NCI-H524 treated with DMSO at 0.1 percent for 48 hours (cell line): ENCODE data around the gene PSENEN.
A peak's percentile ranks its signal among the peaks of the same experiment; 100 is the strongest.

ENCODE experiments used
- DNase-seq: peaks from one replicate; lab custom pipeline; 2025; lab: John Stamatoyannopoulos, UW

Gene PSENEN, protein sequence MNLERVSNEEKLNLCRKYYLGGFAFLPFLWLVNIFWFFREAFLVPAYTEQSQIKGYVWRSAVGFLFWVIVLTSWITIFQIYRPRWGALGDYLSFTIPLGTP

DNA sequence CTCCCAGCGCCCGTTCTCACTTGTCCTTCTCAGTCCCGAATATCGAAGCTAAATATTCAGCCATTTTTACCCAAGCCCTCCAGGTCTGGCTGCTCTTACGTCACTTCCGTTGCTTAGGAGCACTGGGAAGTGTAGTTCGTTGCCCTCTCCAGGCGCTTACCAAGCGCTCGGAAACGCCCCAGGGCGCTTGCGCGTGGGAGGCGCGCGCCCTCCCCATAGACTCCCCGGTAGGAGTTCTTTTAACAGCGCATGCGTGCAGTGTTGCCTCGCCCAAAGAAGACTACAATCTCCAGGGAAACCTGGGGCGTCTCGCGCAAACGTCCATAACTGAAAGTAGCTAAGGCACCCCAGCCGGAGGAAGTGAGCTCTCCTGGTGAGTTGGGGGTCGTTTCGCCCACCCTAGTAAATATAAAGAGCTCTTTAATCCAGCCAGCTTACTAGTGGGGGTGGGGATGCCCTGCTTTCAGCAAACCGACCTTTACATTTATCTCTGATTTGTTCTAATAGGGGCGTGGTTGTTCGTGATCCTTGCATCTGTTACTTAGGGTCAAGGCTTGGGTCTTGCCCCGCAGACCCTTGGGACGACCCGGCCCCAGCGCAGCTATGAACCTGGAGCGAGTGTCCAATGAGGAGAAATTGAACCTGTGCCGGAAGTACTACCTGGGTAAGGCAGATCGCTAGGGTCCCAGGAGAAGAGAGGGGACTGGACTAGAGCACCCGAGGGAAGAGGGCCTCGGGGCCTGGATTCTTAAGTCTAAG lies at the start of gene PSENEN, which contains the start of gene U2AF1L4:
Gene PSENEN (plus strand): TSS at position 324 of the 759 bp plus-strand sequence. CDS start 280 bp downstream, at position 604.
Gene U2AF1L4 (minus strand): TSS at position 91 of the 759 bp plus-strand sequence. CDS start 27 bp downstream, at position 64.
- DNase-seq, result peak; percentile 96

DNA sequence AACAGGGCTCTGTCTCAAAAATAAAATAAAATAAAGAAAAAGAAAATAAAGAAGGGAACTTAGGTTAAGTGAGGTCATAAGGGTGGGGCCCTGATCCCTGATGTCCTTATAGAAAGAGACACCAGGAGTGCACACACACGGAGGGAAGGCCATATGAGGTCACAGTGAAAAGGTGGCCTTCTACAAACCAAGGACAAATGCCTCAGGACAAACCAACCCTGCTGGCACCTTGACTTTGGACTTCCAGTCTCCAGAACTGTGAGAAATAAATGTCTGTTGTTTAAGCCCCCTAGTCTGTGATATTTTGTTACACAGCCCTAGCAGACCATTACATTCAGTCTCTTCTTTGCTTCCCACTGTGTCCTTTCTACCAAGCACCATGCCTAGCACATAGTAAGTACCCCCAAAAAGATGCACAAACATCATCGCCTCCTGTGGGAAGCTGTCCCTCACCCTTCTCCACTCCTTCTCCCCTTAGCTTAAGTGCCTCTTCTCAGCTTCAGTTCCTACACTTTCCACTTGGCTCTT lies 49.5 kb upstream of the PSENEN start:
- DNase-seq, result no peak

DNA sequence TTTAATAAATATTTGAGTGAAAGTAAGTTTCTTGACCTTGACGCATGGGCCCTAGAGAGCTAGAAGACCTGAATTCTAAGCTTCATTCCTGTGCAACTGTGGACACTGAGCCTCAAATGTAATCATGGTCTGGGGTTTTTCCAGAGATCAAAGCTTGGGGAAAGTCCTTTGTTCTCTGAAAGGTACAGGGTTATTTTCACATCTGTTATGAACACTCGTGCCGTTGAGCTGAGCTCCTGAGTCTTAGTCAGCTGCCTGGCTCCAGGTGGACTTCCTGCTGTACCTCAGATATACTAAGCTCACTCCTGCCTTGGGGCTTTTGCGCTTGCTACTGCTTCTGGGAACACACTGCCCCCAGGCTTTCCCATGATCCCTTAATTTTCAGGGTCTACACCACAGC lies 48.6 kb upstream of the PSENEN start:
- DNase-seq, result no peak

DNA sequence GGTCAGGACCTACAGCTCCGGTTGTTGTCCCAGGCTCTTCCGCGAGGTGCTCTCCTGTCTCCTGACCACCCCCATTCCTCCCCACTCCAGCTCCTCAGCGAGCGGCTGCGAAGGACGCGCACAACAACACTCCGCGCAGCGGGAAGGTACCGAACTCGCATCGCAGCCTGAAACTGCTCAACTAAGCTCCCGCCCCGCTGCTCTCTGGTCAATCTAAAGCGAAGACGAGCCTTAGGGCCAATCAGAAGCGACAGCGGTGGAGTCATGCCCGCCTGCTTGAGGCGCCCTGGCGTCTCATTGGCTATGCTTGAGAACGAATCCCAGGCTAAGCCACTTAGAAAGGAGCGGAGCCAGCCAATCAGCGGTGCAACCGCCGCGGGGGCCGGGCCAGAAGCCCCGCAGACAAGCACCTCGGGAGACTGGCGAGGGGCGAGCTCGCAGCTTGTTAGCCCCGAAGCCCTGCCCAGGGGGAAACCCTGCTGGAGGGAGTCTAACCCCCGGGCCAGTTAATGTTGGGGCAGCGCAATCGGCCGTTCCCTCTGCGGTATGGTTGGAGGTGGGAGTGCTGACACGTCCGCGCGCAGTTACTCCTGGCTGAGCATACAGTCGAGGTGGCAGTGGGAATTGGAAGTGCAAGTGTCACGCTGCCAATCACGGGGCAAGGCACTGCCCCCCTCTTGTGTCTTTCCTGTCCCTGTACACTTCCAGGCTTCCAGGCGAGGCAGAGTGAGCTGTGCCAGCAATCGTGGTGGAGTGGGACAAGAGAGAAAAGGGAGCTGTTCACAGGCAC lies 43.0 kb upstream of the PSENEN start:
- peak; percentile 96 for DNase-seq

DNA sequence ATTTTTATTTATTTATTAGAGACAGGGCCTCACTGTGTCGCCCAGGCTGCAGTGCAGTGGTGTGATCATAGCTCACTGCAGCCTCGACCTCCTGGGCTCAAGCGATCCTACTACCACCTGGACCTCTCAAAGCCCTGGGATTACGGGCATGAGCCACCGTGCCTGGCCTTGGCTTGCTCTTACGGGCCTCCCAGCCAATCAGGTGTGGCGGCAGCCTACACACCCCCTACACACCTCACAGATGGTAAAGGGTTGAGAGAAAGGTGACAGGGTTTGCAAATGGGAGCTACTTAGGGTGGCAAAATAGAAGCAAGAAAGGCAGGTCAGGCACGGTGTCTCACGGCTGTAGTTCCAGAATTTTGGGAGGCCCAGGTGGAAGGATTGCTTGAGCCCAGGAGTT lies 42.1 kb upstream of the PSENEN start:
- no peak for DNase-seq

DNA sequence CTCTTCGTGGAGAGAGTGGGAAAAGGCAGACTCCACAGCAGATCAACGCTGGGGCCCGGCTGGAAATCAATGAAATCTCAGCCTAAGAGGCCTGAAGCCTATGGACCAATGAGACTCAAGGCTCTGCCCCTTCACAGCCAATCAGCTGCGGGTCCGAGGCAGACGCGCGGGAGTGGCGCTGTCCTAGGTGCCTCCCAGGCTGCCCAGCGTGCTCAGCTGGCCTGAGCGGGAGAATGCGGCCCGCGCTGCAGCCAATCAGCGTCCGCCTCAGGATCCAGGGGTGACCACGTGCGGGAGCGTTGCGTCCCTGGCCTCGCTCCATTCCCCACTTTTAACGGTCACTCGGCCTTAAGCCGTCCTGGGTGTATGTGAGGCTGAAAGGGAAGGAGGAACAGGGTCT lies 41.2 kb upstream of the PSENEN start, which contains the start of gene ZBTB32:
Gene ZBTB32 (plus strand): TSS at position 341 of the 400 bp plus-strand sequence. CDS start 10,069 bp downstream, outside the sequence.
- DNase-seq, result no peak

DNA sequence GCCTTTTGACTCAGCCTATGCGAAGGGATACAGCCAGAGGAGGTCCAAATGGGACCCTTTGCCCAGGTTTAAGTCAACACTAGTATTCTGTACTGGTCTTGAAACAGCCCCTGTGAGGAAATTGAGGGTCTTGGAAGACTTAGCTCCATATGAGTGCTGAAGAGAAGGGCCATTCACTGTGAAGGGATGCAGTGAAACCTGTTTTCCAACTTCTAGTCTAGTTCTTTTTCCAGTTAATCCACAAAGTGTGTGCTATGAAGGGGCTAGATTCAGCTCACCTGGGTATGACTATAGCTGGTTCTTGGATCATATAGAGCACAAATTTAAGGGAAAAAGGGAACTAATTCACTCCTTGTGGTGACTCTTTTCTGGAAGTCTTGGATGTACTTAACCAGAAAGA lies 37.1 kb upstream of the PSENEN start:
- DNase-seq, result no peak

DNA sequence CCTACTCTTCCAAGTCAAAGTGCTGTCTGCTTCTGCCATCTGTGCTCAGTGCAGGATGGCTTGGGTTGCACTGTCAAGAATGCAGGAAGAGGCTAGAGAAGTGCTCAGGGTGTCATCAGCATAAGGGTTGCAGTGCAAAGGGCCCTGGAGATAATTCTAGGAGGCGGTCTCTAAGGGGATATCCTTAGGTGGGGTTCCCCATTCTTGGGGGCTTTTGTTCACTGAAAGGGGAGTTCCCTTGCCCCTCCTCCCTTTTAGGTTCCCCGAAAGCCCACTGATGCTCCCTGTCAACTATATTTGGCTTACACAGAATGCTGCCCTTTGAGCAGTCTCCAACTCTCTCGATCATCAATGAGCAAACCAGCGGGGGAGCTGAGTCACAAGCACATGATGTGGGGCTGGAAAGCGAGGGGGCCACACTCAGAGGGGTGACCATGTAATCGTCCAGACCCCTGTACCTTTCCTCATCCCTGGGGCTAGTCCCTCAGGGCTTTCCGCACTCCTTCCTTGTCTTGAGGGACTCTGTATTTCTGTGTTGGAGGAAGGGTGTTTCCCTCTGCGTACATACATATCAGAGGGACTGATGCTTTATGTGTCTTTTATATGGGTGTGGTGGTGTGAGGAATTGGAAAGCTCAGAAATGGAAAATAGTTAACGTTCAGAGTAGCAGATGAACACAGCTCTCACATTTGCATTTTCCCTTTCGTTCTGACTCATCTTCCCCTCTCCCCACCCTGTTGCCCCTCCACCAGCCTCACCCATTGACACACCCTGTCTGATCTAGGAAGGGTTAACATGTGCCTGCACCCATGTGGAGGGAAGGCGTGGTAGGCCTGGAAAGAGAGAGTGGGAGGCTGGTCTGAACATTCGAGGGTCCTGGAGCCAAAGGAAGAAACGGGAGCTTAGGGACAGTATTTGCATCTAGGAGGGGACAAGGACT lies 34.4 kb upstream of the PSENEN start:
- no peak for DNase-seq

DNA sequence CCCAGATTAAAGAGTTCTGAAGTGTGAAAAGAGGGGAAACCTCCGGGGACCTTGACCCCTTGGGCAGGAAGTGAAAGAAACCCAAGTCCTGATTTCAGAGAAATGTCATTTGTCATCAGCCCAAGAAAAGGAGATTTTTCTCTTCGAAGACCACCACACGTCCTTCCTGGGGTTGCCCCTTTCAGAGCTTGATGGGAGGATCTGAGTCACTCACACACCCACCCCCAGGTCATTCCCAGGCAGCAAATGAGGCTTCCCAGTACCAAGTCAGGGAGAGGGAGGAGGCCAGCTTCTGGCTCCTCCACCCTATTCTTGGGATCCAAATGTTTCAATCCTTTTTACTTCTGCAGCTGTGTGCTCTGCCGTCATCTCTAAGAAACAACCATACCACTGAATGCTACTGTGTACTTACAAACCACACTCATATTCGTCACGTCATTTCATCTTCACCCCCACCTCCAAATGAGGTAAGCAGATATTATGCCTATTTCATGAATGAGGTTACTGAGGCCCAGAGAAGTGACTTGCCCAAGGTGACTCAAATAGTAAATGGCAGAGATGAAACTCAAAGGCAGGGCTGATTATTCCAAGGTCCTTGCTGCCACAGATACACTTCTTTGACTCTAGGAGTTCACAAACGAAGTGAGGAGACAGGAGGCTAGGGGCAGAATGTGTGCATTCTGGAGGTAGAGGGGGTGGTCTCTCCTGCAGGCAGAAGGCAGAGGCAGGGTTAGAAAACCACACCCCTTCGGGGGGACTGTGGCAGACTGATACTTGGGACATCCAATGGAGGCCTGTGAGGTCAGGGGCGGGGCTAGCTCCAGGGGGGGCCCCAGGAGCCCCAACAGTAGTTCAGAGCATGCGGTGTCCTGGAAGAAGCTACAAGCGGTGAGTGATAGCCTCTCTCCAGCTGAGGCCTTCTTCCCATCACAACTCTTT lies 32.6 kb upstream of the PSENEN start:
- DNase-seq, result no peak

DNA sequence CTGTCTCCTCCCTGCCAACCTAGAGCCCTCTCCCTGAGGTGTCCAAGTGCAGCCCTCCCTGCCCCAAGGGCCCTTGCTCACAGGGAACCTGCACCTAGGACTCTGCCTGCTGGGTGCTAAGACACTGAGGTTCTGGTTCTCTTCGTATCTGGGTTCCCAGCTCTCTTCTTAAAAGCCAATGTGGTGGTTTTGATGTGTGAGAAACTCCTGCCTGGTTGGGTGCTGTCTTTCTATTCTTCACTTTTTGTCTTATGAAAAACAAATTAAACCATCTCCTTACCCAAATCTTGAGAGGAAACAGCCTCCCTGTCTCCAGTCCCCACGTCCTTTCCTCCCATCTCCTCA lies 32.0 kb upstream of the PSENEN start:
- DNase-seq, result no peak

DNA sequence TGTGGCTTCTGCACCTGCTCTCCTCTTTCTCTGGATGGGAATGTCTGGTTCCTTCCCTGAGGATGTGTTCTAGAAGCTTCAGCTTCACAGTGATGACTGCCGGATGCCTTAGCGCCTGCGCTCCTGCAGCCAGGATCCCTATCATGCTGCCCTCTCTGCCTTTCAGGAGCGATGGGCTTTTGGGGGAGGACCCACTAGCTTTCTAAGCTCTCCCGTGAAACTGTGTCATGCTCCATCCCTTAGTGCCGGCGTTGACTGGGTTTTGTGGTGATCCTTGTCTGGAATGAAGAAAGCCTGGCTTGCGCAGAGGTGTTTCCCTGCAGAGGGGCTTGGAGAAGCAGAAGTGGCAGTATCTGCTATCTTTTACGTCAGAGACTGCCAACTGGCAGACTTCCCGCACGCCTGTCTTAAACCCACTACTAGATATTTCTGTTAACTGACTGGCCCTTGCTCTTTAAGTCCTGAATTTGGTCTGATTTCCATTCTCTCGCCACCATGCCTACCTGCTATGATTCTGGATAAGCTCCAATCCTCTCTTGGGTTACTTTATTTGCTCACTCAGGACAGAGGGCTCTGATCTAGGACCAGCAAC lies 31.5 kb upstream of the PSENEN start:
- no peak for DNase-seq

DNA sequence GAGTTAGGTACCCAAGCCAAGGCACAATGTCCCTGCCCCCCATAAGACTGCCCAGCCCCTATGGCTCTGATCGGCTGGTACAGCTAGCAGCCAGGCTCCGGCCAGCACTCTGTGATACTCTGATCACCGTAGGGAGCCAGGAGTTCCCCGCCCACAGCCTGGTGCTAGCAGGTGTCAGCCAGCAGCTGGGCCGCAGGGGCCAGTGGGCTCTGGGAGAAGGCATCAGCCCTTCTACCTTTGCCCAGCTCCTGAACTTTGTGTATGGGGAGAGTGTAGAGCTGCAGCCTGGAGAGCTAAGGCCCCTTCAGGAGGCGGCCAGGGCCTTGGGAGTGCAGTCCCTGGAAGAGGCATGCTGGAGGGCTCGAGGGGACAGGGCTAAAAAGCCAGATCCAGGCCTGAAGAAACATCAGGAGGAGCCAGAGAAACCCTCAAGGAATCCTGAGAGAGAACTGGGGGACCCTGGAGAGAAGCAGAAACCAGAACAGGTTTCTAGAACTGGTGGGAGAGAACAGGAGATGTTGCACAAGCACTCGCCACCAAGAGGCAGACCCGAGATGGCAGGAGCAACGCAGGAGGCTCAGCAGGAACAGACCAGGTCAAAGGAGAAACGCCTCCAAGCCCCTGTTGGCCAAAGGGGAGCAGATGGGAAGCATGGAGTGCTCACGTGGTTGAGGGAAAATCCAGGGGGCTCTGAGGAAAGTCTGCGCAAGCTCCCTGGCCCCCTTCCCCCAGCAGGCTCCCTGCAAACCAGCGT lies 30.7 kb upstream of the PSENEN start:
- no peak for DNase-seq

DNA sequence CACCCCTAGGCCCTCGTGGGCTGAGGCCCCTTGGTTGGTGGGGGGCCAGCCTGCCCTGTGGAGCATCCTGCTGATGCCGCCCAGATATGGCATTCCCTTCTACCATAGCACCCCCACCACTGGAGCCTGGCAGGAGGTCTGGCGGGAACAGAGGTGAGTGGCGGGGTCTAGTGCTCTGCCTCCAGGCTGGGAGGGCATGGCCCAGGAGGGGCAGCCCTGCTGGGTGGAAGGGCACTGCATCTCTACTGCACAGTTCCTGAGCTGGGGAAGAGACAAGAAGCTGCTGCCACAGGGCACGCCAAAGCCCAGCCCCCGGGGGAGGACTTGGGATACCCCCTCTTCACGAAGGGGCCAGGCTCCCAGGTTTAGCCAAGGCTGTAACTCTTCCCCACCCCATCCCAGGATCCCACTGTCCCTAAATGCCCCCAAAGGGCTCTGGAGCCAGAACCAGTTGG lies 30.1 kb upstream of the PSENEN start:
- no peak for DNase-seq

DNA sequence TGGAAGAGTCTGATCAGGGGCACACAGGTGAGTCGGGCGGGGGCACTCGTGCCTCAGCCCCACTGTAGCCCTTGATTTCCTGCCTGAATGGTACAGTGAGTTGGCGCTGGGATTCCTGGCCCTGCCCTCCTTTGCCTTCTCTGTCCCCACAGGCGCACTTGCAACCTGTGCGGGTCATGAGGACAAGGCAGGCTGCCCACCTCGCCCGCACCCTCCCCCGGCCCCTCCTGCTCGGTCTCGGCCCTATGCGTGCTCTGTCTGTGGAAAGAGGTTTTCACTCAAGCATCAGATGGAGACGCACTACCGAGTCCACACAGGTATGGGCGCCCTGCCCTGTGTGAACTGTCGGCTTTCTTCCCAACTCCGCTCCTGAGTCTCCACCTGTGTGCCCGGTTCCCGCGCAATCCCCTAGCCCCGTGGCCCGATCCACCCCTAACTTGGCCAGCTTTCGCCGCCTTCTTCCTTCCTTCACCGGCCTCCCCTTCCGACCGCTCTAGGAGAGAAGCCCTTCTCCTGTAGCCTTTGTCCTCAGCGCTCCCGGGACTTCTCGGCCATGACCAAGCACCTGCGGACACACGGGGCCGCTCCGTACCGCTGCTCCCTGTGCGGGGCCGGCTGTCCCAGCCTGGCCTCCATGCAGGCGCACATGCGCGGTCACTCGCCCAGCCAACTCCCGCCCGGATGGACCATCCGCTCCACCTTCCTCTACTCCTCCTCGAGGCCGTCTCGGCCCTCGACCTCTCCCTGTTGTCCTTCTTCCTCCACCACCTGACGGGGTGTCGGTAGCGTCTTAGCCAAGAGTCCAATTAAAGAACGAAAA lies 29.3 kb upstream of the PSENEN start:
- no peak for DNase-seq

DNA sequence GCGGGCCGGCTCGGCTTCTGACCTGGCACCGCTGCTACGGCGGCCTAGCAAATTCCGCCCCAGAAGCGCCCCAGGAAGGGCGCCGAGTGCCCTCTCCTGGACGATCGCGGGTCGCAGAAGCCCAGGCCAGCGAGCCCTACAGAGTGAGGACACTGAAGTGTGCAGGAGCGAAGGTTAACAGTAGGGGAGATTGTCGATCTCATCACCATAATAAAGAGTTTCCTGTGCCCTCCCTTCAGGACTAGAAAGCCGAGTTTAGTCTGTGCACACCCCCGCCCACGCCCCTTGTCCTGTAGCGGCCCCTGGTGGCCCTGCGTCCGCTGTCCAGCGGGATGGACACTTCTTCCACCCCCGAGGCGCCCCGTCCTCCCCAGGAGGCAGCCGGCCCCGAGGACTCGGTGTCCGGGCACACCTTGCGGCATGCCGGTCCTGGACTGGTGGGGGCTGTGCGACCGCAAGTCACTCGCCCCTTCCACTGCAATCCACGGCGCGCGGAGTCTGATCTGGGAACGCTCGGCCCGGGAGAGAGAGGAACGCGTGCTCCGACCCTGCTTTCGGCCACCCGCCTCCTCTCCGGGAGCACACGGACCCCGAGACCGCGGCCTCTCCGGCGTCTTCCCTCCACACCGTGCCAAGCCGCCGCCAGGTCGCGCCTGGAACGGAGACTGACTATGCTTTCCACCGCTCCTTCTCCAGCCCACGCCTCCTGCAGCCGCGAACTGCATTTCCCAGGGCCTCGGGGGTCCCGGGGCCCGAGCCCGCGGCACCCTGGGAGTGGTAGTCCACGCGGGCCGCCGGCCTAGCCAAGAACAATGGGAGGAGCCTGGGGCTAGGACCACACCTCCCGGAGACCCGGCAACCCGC lies 28.4 kb upstream of the PSENEN start:
- peak; percentile 86 for DNase-seq

DNA sequence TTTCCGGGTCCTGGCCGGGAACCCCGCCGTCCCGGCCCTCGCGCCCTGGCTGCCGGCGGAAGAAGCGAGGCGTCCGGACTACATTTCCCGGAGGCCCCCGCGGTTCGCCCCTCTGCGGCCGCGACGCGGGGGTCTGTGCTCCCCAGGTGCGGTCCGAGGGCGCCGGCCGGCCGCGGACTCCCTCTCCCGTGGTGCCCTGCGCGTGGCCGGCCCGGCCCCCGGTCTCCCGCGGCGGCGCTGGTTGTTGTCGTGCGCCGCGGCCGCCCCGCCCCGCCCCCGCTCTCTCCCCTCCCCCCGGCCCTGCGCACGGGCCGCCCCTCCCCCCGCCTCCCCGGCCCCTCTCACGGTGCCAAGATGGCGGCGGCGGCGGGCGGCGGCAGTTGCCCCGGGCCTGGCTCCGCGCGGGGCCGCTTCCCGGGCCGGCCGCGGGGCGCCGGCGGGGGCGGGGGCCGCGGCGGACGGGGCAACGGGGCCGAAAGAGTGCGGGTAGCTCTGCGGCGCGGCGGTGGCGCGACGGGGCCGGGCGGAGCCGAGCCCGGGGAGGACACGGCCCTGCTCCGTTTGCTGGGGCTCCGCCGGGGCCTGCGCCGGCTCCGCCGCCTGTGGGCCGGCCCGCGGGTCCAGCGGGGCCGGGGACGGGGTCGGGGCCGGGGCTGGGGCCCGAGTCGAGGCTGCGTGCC lies 27.6 kb upstream of the PSENEN start, which contains the start of gene KMT2B:
Gene KMT2B (plus strand): TSS at position 339 of the 680 bp plus-strand sequence. CDS start 16 bp downstream, at position 355.
- DNase-seq, result no peak
